Caco-2 (cell line): ENCODE data around the gene PIK3C3. TPM values are rescaled to one million over a fixed set of nuclear protein-coding genes. Genes with fewer than 3 reads are reported as not detected.

Experiments used
- BruUV-seq: library from RNA; stranded (reverse); fragments of 400-500 nt; replicated peaks from 2 replicates; lab custom pipeline; 2021; lab: Mats Ljungman, UMichigan
- CTCF ChIA-PET: fragments of 300-600 bp; sonication (Branson Sonifier 250); formaldehyde crosslinking; loops from one replicate; lab custom pipeline; 2022; ENCODE audit warnings: antibody characterized with exemption; lab: Charles Lee
- POLR2A ChIA-PET: fragments of 300-600 bp; sonication (Branson Sonifier 250); formaldehyde crosslinking; loops from one replicate; lab custom pipeline; 2022; ENCODE audit warnings: antibody characterized with exemption; lab: Charles Lee
- DNase-seq, 2 experiments: peaks; one replicate each; pipeline versions ENCODE4 v3.0.0 to v3.0.0-alpha.2; 2020 to 2022
- H3K27me3 ChIP-seq: replicated peaks from 2 replicates; pipeline ENCODE4 v1.6.0; 2011; ENCODE audit warnings: low read length; ENCODE audit not compliant: control insufficient read depth, insufficient read depth
- H3K36me3 ChIP-seq: 2 replicates; pipeline ENCODE4 v1.5.1; 2011; ENCODE audit warnings: low read length; ENCODE audit not compliant: control insufficient read depth, insufficient read depth
- H3K4me1 ChIP-seq: fragments of 250-450 bp; sonication (Bioruptor Pico); 2 replicates; pipeline ENCODE4 v1.5.1; 2020; ENCODE audit warnings: mild to moderate bottlenecking
- H3K4me3 ChIP-seq: 2 replicates; pipeline ENCODE4 v1.5.1; 2011; ENCODE audit warnings: low read depth, mild to moderate bottlenecking, control low read depth, low read length
- H3K9me3 ChIP-seq: fragments of 250-450 bp; sonication (Bioruptor Pico); 2 replicates; pipeline ENCODE4 v1.5.1; 2020; ENCODE audit warnings: mild to moderate bottlenecking, moderate library complexity
- H3K27ac Mint-ChIP-seq: one replicate; pipeline ENCODE4 v1.8.0; 2022; ENCODE audit warnings: mixed read lengths; ENCODE audit not compliant: unreplicated experiment
- H3K27me3 Mint-ChIP-seq: one replicate; pipeline ENCODE4 v1.8.0; 2022; ENCODE audit warnings: mixed read lengths; ENCODE audit not compliant: insufficient read depth, unreplicated experiment
- H3K36me3 Mint-ChIP-seq: one replicate; pipeline ENCODE4 v1.8.0; 2022; ENCODE audit warnings: mild to moderate bottlenecking, mixed read lengths; ENCODE audit not compliant: insufficient read depth, unreplicated experiment
- H3K4me1 Mint-ChIP-seq: one replicate; pipeline ENCODE4 v1.8.0; 2022; ENCODE audit warnings: low read depth, mixed read lengths; ENCODE audit not compliant: unreplicated experiment
- H3K4me3 Mint-ChIP-seq: one replicate; pipeline ENCODE4 v1.8.0; 2022; ENCODE audit warnings: mild to moderate bottlenecking, moderate library complexity, mixed read lengths; ENCODE audit not compliant: unreplicated experiment
- H3K9me3 Mint-ChIP-seq: one replicate; pipeline ENCODE4 v1.8.0; 2022; ENCODE audit warnings: mixed read lengths; ENCODE audit not compliant: unreplicated experiment
- intact Hi-C: fragments of 100-400 bp; cut with micrococcal nuclease; formaldehyde crosslinking; loops from one replicate; pipeline ENCODE4 v1.10.0; 2022; ENCODE audit not compliant: unreplicated experiment
- total RNA-seq: library from RNA; stranded (reverse); gene quantifications from 2 replicates; pipeline ENCODE4 v1.2.3, GENCODE V29; 2022
- TF ChIP-seq, protein P1 (sequence below), 2 experiments: fragments of 200-600 bp in 1 of 2; IDR thresholded peaks; 1 replicate in 1 of 2; 2 replicates in 1 of 2; pipeline versions ENCODE4 v1.5.1 to v1.8.0; 2011 to 2022; ENCODE audit warnings: antibody characterized with exemption in 1 of 2, control low read depth in 1 of 2, inconsistent platforms in 1 of 2, low read depth in 1 of 2, low read length in 1 of 2, mild to moderate bottlenecking in 1 of 2, moderate library complexity in 1 of 2; ENCODE audit not compliant: insufficient read depth in 1 of 2, severe bottlenecking in 1 of 2, unreplicated experiment in 1 of 2

PIK3C3 gene
- total RNA-seq, 1 experiment from 2014 or later: 19.7 TPM

DNA sequence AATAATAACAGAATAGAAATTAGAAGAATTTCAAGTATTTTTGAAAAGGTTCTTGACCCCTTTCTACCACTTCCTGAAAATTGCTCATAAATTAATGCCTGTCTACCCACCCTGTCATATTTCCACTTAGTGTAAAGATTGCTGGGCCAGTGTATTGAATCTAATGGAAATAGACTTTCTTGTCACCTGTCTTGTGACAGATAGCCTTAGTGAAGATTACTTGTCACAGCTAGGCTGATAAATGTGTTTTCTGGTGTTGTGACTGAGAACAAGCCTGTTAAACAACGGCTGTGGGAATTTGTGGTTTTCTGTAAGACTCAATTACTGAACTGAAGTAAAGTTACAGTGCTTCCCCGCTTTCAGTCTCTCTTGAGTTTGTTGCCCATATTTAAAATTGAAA lies 37.0 kb downstream of the PIK3C3 start:
- Histone ChIP-seq H3K36me3 (no peaks in the 10 kb centered on the region), H3K4me3 (no peak overlapping the region), H3K27me3 (no peaks in the 10 kb centered on the region), H3K9me3 (no peaks in the 10 kb centered on the region), H3K4me1 (no peaks in the 10 kb centered on the region)
- Mint-ChIP-seq H3K9me3 (no peaks in the 10 kb centered on the region), H3K4me3 (no peak overlapping the region), H3K27ac (no peak overlapping the region), H3K27me3 (no peaks in the 10 kb centered on the region), H3K36me3 (peaks cover 4% of the 10 kb centered on the region), H3K4me1 (no peaks in the 10 kb centered on the region)
- POLR2A ChIA-PET: no interaction called here
- intact Hi-C loops: no loop called here
- no TSS peak for BruUV-seq
- TF ChIP-seq, protein P1, sequence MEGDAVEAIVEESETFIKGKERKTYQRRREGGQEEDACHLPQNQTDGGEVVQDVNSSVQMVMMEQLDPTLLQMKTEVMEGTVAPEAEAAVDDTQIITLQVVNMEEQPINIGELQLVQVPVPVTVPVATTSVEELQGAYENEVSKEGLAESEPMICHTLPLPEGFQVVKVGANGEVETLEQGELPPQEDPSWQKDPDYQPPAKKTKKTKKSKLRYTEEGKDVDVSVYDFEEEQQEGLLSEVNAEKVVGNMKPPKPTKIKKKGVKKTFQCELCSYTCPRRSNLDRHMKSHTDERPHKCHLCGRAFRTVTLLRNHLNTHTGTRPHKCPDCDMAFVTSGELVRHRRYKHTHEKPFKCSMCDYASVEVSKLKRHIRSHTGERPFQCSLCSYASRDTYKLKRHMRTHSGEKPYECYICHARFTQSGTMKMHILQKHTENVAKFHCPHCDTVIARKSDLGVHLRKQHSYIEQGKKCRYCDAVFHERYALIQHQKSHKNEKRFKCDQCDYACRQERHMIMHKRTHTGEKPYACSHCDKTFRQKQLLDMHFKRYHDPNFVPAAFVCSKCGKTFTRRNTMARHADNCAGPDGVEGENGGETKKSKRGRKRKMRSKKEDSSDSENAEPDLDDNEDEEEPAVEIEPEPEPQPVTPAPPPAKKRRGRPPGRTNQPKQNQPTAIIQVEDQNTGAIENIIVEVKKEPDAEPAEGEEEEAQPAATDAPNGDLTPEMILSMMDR (IDR thresholded peaks at IDR 0.05; ENCODE audit: insufficient read depth in 1 of 2, low read depth in 1 of 2, low read length in 1 of 2, severe bottlenecking in 1 of 2, unreplicated experiment in 1 of 2): no peak
- no peak for DNase-seq
- CTCF ChIA-PET: no interaction called here

DNA sequence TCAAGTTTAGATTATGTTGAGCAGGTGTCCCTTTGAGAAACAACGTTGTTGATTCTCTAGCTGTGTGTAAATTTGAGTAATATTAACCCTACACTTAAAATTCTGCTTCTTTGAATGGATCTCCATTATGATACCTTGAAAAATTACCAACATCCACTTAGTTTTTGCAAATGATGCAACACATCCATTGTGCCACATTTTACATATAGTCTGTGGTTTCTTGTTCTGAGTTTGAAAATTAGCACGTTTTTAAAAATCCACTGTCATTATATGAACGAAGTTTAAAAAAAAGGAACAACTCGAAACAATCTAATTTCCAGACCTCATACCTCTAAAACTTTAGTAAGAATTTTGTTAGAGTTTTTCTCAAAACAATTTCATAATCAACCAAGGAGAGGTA lies 37.7 kb downstream of the PIK3C3 start:
- Mint-ChIP-seq H3K9me3 (no peaks in the 10 kb centered on the region), H3K4me3 (no peak overlapping the region), H3K4me1 (no peaks in the 10 kb centered on the region), H3K27ac (no peak overlapping the region), H3K36me3 (peaks cover 6% of the 10 kb centered on the region), H3K27me3 (no peaks in the 10 kb centered on the region)
- TF ChIP-seq, protein P1 (IDR thresholded peaks at IDR 0.05; ENCODE audit: insufficient read depth in 1 of 2, low read depth in 1 of 2, low read length in 1 of 2, severe bottlenecking in 1 of 2, unreplicated experiment in 1 of 2): no peak
- H3K4me1 ChIP-seq: no peaks in the 10 kb centered on the region
- BruUV-seq: no TSS peak
- ChIA-PET POLR2A (no interaction called here), CTCF (no interaction called here)
- no peak overlapping the region for H3K4me3 ChIP-seq
- H3K36me3 ChIP-seq: no peaks in the 10 kb centered on the region
- no peak for DNase-seq
- H3K9me3 ChIP-seq: no peaks in the 10 kb centered on the region
- intact Hi-C loops: no loop called here
- H3K27me3 ChIP-seq: no peaks in the 10 kb centered on the region

DNA sequence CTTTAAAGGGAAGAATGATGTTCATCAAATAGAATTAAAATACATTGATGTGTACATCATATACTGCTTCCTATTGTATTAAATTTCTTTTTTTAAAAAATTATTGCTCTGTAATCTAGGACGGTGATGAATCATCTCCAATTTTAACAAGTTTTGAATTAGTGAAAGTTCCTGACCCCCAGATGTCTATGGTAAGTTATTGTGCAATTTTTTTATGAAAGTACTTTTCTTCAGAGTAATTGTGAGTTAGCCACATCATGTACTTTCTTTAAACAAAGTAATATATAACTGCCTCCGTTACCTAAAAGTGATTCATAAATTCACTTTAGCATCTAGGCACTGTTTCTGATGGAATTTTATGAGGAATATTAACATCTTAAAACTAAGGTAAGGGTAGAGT lies 38.1 kb downstream of the PIK3C3 start:
- POLR2A ChIA-PET: no interaction called here
- intact Hi-C loops: no loop called here
- no peaks in the 10 kb centered on the region for H3K4me1 Mint-ChIP-seq
- BruUV-seq: no TSS peak
- Histone ChIP-seq H3K9me3 (no peaks in the 10 kb centered on the region), H3K36me3 (no peaks in the 10 kb centered on the region), H3K27me3 (no peaks in the 10 kb centered on the region), H3K4me3 (no peak overlapping the region), H3K4me1 (no peaks in the 10 kb centered on the region)
- no peak overlapping the region for H3K27ac Mint-ChIP-seq
- peaks cover 6% of the 10 kb centered on the region for H3K36me3 Mint-ChIP-seq
- no peaks in the 10 kb centered on the region for H3K9me3 Mint-ChIP-seq
- no peaks in the 10 kb centered on the region for H3K27me3 Mint-ChIP-seq
- CTCF ChIA-PET: no interaction called here
- no peak overlapping the region for H3K4me3 Mint-ChIP-seq
- no peak for DNase-seq
- TF ChIP-seq, protein P1 (IDR thresholded peaks at IDR 0.05; ENCODE audit: insufficient read depth in 1 of 2, low read depth in 1 of 2, low read length in 1 of 2, severe bottlenecking in 1 of 2, unreplicated experiment in 1 of 2): no peak
